Heart right ventricle (tissue), 16 donors: ENCODE data around the gene SVIL. TPM values are rescaled to one million over a fixed set of nuclear protein-coding genes. Genes with fewer than 3 reads are reported as not detected.

Source experiments
- ATAC-seq, 8 donors: fragments of 200-7000 bp; cut with Tn5 transposase; one replicate each; pipeline ENCODE4 v1.9.1; 2020; ENCODE audit warnings: mild to moderate bottlenecking in 8 of 8, moderate library complexity in 8 of 8, moderate number of reproducible peaks in 1 of 8
- DNase-seq, 2 donors: peaks; one replicate each; pipeline ENCODE4 v3.0.0-alpha.2; 2020
- H3K27ac ChIP-seq, 10 donors: fragments of 200-600 bp; sonication (generic) in 2 of 10; one replicate each; pipeline versions ENCODE4 v1.5.0 to v1.8.0; 2020 to 2022; ENCODE audit warnings: mild to moderate bottlenecking in 3 of 10
- H3K27me3 ChIP-seq, 7 donors: fragments of 200-600 bp; one replicate each; pipeline ENCODE4 v1.8.0; 2021 to 2022; ENCODE audit warnings: mild to moderate bottlenecking in 2 of 7
- H3K36me3 ChIP-seq, 9 donors: fragments of 200-600 bp; sonication (generic) in 1 of 9; one replicate each; pipeline versions ENCODE4 v1.5.0 to v1.8.0; 2020 to 2022; ENCODE audit warnings: mild to moderate bottlenecking in 2 of 9
- H3K4me1 ChIP-seq, 9 donors: fragments of 200-600 bp; sonication (generic) in 1 of 9; one replicate each; pipeline versions ENCODE4 v1.5.0 to v1.8.0; 2020 to 2022; ENCODE audit warnings: mild to moderate bottlenecking in 4 of 9
- H3K4me3 ChIP-seq, 10 donors: fragments of 200-600 bp; sonication (generic) in 2 of 10; one replicate each; pipeline versions ENCODE4 v1.5.0 to v1.8.0; 2020 to 2022; ENCODE audit warnings: mild to moderate bottlenecking in 7 of 10, moderate library complexity in 2 of 10
- H3K9me3 ChIP-seq, 11 donors: fragments of 200-600 bp in 10 of 11; sonication (generic) in 2 of 11; one replicate each; pipeline versions ENCODE4 v1.5.0 to v1.8.0; 2013 to 2022; ENCODE audit warnings: mild to moderate bottlenecking in 2 of 11, control low read depth in 1 of 11, moderate library complexity in 1 of 11
- CTCF ChIP-seq, 9 donors: fragments of 200-600 bp; sonication (generic) in 2 of 9; IDR thresholded peaks; one replicate each; pipeline versions ENCODE4 v1.5.0 to v1.8.0; 2021 to 2022; ENCODE audit warnings: antibody characterized with exemption in 9 of 9, mild to moderate bottlenecking in 5 of 9, moderate library complexity in 1 of 9
- WGBS, 2 donors: extraction: QIAGEN DNeasy Blood & Tissue Kit; methylation state at CpG; one replicate each; pipeline ENCODE4 v1.1.7; 2013; ENCODE audit warnings: inconsistent platforms in 1 of 2; 5-methylcytosine and 5-hydroxymethylcytosine counted together
- intact Hi-C, 10 donors: fragments of 100-400 bp; cut with DNase I; formaldehyde crosslinking; loops; one replicate each; pipeline versions ENCODE4 v1.11.1 to v1.14.2; 2022
- polyA plus RNA-seq, 2 donors: library from polyadenylated mRNA; stranded (reverse); fragments of 200-250 nt; gene quantifications; one replicate each; pipeline ENCODE4 v1.2.3, GENCODE V29; 2013
- total RNA-seq, 10 donors: library from RNA; stranded (reverse); fragmentation: NEBNext Ultra II Directional in 3 of 10; extraction: Animal tissue kit (Norgen Biotek cat#: 25700) in 3 of 10; gene quantifications; one replicate each; pipeline versions ENCODE4 v1.2.1 to v1.2.4, GENCODE V29; 2021 to 2023
- donor health status: Arrhythmogenic right ventricular cardiomyopathy.
- donor health status: ischemic (EF 13 %, LVEDD 7.1; RV severe dilation, severe dysfunction).
- donor health status: healthy with polysubstance abuse.
- donor health status: DM: no; HTN: yes; CAD: no.
- donor health status: DM: no; HTN: no; CAD: no.
- donor health status: ischemic (EF 25% LVEDD 6.9; RV normal size, moderate dysfunction).
- donor health status: ischemic (EF 25% LVEDD 5.7; RV mildly dilated, moderate dysfunction).
- donor health status: healthy.
- donor health status: DM: yes; HTN: yes; CAD: no.
- donor health status: Ischemic cardiomyopathy.
- donor health status: ischemic (EF 35%, LVEDD 5.7; RV mildly dilated, moderate dysfunction).
- donor health status: nonischemic (EF 11% LVEDD 7.7; RV severe dilation, severe dysfunction).
- donor health status: DM: yes; HTN: yes; CAD: no.
- donor health status: PGD.
- donor health status: ischemic (EF 29% LVEDD 5.4; RV normal size, mild dysfunction).
- donor health status: nonischemic (EF 23%, LVEDD 6.1; RV moderate dilation, normal function).

The SVIL gene
- total and polyA plus RNA-seq, 12 donors, result 38.6 to 655 (median 450) TPM

GRCh38 chr10:29545122-29545521 lies 89.6 kb downstream of the SVIL start:
- Histone ChIP-seq H3K4me3 (no peak overlapping the region), H3K36me3 (peaks cover 0 to 26% (median 4%) of the 10 kb centered on the region in 9 donors), H3K4me1 (peaks cover 0 to 81% (median 49%) of the 10 kb centered on the region in 9 donors), H3K27me3 (no peaks in the 10 kb centered on the region), H3K27ac (peak overlapping the region in 4 of 10 donors; percentile 20 to 76 (median 46)), H3K9me3 (no peaks in the 10 kb centered on the region)
- DNase-seq, result no peak
- 27 to 49% methylated on average over 5 of the region's 5 CpGs for WGBS, 2 donors
- ATAC-seq, result peak; percentile 26 to 81 (median 60)
- intact Hi-C loops, result loop anchor here in 1 of 10 donors (10.0 kb wide), 1 partner anchor 90 kb away; the partner anchor contains the start of gene SVIL
- no peak for TF ChIP-seq CTCF (IDR thresholded peaks at IDR 0.05)

- Histone ChIP-seq H3K27me3 (no peaks in the 10 kb centered on the region), H3K9me3 (no peaks in the 10 kb centered on the region), H3K36me3 (peaks cover 0 to 27% (median 3%) of the 10 kb centered on the region in 9 donors), H3K4me3 (no peak overlapping the region), H3K27ac (peak overlapping the region in 6 of 10 donors; percentile 28 to 76 (median 44)), H3K4me1 (peaks cover 0 to 90% (median 53%) of the 10 kb centered on the region in 9 donors)
- intact Hi-C loops, result loop anchor here in 2 of 10 donors (5.0 to 10.0 kb wide), 2 partner anchors 34 to 91 kb away; partner anchors contain the start of gene SVIL (in 1 of the 2)
- DNase-seq, result no peak
- TF ChIP-seq CTCF (IDR thresholded peaks at IDR 0.05), result no peak
- ATAC-seq, result no peak
Measured at GRCh38 chr10:29543715-29544114, 91.1 kb downstream of the SVIL start.

GRCh38 chr10:29542723-29543122 lies 92.0 kb downstream of the SVIL start:
- no peak for TF ChIP-seq CTCF (IDR thresholded peaks at IDR 0.05)
- Histone ChIP-seq H3K4me3 (no peak overlapping the region), H3K36me3 (peaks cover 0 to 23% (median 0%) of the 10 kb centered on the region in 9 donors), H3K4me1 (peaks cover 0 to 88% (median 57%) of the 10 kb centered on the region in 9 donors), H3K9me3 (no peaks in the 10 kb centered on the region), H3K27ac (peak overlapping the region in 7 of 10 donors; percentile 4 to 76 (median 36)), H3K27me3 (no peaks in the 10 kb centered on the region)
- DNase-seq (no peak), ATAC-seq (peak in 5 of 8 donors; percentile 38 to 56 (median 49))
- WGBS, 2 donors, result 53 to 67% methylated on average over 4 of the region's 4 CpGs
- intact Hi-C loops, result loop anchor here in 2 of 10 donors (5.0 to 10.0 kb wide), 2 partner anchors 35 to 92 kb away; partner anchors contain the start of gene SVIL (in 1 of the 2)

- peaks cover 0 to 86% (median 61%) of the 10 kb centered on the region in 9 donors for H3K4me1 ChIP-seq
Measured at GRCh38 chr10:29541422-29542210, 93.2 kb downstream of the SVIL start.

More at GRCh38 chr10:29541422-29542210, 93.2 kb downstream of the SVIL start:
- Histone ChIP-seq H3K4me3 (no peak overlapping the region), H3K9me3 (no peaks in the 10 kb centered on the region), H3K27ac (peak overlapping the region in 3 of 10 donors; percentile 53 to 76 (median 55)), H3K36me3 (peaks cover 0 to 23% (median 0%) of the 10 kb centered on the region in 9 donors), H3K27me3 (no peaks in the 10 kb centered on the region)
- DNase-seq, result no peak
- no peak for ATAC-seq
- WGBS, 2 donors, result 52 to 61% methylated on average over 15 of the region's 15 CpGs
- TF ChIP-seq CTCF (IDR thresholded peaks at IDR 0.05), result no peak
- intact Hi-C loops, result loop anchor here in 2 of 10 donors (5.0 to 10.0 kb wide), 2 partner anchors 36 to 93 kb away; partner anchors contain the start of gene SVIL (in 1 of the 2)
